ENCODE data around the gene DESI1.

DESI1 gene

DNA sequence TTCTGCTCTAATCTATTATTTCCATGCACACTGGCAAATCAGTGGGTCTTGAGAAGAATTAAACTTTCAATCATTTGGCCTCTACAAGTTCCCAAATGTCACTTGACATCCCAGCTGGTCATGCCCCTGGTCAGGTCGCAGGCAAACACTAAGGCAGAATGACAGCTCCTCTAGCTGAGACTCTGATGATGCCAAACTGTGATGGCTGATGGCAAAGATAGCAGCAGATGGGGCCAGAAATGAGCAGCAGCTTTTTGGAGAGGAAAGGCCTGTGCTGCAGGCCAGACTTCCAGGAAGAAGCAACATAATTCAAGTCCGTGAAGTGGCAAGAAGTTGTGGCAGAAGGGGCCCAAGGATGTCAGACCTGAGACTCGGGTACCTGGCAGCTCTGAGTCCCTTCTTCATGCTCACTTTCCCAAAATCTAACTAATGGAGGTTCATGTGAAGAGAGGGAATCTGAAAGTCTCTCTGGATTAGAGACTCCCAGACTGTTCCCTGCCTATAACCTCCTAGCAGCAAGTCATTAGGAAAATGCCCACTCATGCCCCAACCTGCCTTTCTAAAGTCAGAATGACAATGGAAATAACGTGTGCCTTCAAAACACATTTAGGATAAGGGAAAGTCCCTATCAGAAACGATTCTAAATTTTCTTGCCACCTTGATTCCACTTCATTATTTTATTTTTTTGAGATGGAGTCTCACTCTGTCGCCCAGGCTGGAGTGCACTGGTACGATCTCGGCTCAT, 21.8 kb downstream of the DESI1 start:
- Histone ChIP-seq H3K4me2 (ENCODE audit: low read depth, low read length, poor library complexity, severe bottlenecking) (no peak overlapping the region), H3K9me2 (replicated peaks; ENCODE audit: insufficient read depth, low read length) (no peaks in the 10 kb centered on the region), H4K20me1 (ENCODE audit: low read depth, low read length) (no peaks in the 10 kb centered on the region), H3K27ac (ENCODE audit: low read depth, low read length) (no peak overlapping the region), H3K36me3 (ENCODE audit: low read length) (no peaks in the 10 kb centered on the region), H3K79me2 (ENCODE audit: insufficient read depth, low read length) (no peaks in the 10 kb centered on the region), H2AFZ (ENCODE audit: low read depth, low read length, severe bottlenecking) (no peak overlapping the region), H3K4me3 (ENCODE audit: insufficient read depth, low read length, poor library complexity, severe bottlenecking) (no peak overlapping the region), H3K9me3 (ENCODE audit: insufficient read depth, low read length) (no peaks in the 10 kb centered on the region), H3K9ac (ENCODE audit: low read length) (no peak overlapping the region), H3F3A (ENCODE audit: insufficient read depth) (peaks cover 9% of the 10 kb centered on the region; the same call in 1 of the 2 replicates), H3K27me3 (ENCODE audit: low read length) (no peaks in the 10 kb centered on the region)
- TF ChIP-seq, protein P1, sequence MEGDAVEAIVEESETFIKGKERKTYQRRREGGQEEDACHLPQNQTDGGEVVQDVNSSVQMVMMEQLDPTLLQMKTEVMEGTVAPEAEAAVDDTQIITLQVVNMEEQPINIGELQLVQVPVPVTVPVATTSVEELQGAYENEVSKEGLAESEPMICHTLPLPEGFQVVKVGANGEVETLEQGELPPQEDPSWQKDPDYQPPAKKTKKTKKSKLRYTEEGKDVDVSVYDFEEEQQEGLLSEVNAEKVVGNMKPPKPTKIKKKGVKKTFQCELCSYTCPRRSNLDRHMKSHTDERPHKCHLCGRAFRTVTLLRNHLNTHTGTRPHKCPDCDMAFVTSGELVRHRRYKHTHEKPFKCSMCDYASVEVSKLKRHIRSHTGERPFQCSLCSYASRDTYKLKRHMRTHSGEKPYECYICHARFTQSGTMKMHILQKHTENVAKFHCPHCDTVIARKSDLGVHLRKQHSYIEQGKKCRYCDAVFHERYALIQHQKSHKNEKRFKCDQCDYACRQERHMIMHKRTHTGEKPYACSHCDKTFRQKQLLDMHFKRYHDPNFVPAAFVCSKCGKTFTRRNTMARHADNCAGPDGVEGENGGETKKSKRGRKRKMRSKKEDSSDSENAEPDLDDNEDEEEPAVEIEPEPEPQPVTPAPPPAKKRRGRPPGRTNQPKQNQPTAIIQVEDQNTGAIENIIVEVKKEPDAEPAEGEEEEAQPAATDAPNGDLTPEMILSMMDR (IDR thresholded peaks at IDR 0.05; ENCODE audit: insufficient read depth, low read length, poor library complexity, severe bottlenecking), result no peak
- no peak for TF ChIP-seq EZH2phosphoT487 (conservative IDR thresholded peaks at IDR 0.05; ENCODE audit: low read length)

DNA sequence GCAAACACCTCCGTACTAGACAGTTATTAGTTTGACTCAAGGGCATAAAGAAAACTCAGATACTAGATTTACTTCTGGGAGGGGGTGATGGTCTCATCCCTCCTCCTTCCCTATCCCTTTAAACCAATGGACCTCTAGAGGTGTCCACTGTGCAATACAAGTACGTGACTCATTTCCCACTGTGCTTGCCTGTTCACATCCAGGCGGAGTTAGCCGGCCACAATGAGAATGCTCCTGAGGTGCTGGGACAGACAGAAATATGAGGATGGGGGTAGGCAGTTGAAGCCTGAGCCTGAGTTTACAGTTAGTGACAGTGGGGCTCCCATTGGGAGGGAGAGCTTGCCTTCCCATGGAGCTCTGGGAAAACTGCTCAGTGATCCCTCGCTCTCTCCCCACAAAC, 22.8 kb downstream of the DESI1 start:
- H3K36me3 ChIP-seq (ENCODE audit: low read length), result no peaks in the 10 kb centered on the region
- no peaks in the 10 kb centered on the region for H3K9me3 ChIP-seq (ENCODE audit: insufficient read depth, low read length)
- H2AFZ ChIP-seq (ENCODE audit: low read depth, low read length, severe bottlenecking), result no peak overlapping the region
- H3K27ac ChIP-seq (ENCODE audit: low read depth, low read length), result no peak overlapping the region
- H3K79me2 ChIP-seq (ENCODE audit: insufficient read depth, low read length), result no peaks in the 10 kb centered on the region
- peaks cover 9% of the 10 kb centered on the region; the same call in 1 of the 2 replicates for H3F3A ChIP-seq (ENCODE audit: insufficient read depth)
- H3K9ac ChIP-seq (ENCODE audit: low read length), result no peak overlapping the region
- H4K20me1 ChIP-seq (ENCODE audit: low read depth, low read length), result no peaks in the 10 kb centered on the region
- no peak overlapping the region for H3K4me3 ChIP-seq (ENCODE audit: insufficient read depth, low read length, poor library complexity, severe bottlenecking)
- no peaks in the 10 kb centered on the region for H3K27me3 ChIP-seq (ENCODE audit: low read length)
- H3K4me2 ChIP-seq (ENCODE audit: low read depth, low read length, poor library complexity, severe bottlenecking), result no peak overlapping the region
- TF ChIP-seq EZH2phosphoT487 (conservative IDR thresholded peaks at IDR 0.05; ENCODE audit: low read length), result no peak
- TF ChIP-seq, protein P1 (IDR thresholded peaks at IDR 0.05; ENCODE audit: insufficient read depth, low read length, poor library complexity, severe bottlenecking), result no peak
- no peaks in the 10 kb centered on the region for H3K9me2 ChIP-seq (replicated peaks; ENCODE audit: insufficient read depth, low read length)

DNA sequence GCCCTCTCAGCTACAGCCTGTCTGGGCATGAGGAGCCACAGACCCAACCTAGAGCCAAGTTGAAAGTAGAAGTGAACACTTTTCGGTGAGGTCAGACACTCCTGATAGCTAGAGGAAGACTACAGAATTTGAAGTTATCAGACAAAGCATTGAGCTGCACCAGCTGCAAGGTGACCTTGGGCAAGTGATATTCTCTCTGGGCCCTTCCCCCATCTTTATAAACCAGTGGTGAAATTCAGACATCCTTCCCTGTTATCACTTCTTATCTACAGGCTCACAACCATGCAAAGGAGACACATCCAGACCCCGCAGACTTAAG, 23.2 kb downstream of the DESI1 start:
- Histone ChIP-seq H4K20me1 (ENCODE audit: low read depth, low read length) (no peaks in the 10 kb centered on the region), H3K9me3 (ENCODE audit: insufficient read depth, low read length) (no peaks in the 10 kb centered on the region), H3K27ac (ENCODE audit: low read depth, low read length) (no peak overlapping the region), H3K9ac (ENCODE audit: low read length) (no peak overlapping the region), H3K79me2 (ENCODE audit: insufficient read depth, low read length) (no peaks in the 10 kb centered on the region), H3F3A (ENCODE audit: insufficient read depth) (peaks cover 9% of the 10 kb centered on the region; the same call in 1 of the 2 replicates), H3K9me2 (replicated peaks; ENCODE audit: insufficient read depth, low read length) (no peaks in the 10 kb centered on the region), H3K36me3 (ENCODE audit: low read length) (no peaks in the 10 kb centered on the region), H3K4me2 (ENCODE audit: low read depth, low read length, poor library complexity, severe bottlenecking) (no peak overlapping the region), H3K4me3 (ENCODE audit: insufficient read depth, low read length, poor library complexity, severe bottlenecking) (no peak overlapping the region), H3K27me3 (ENCODE audit: low read length) (no peaks in the 10 kb centered on the region), H2AFZ (ENCODE audit: low read depth, low read length, severe bottlenecking) (no peak overlapping the region)
- TF ChIP-seq, protein P1 (IDR thresholded peaks at IDR 0.05; ENCODE audit: insufficient read depth, low read length, poor library complexity, severe bottlenecking), result no peak
- no peak for TF ChIP-seq EZH2phosphoT487 (conservative IDR thresholded peaks at IDR 0.05; ENCODE audit: low read length)
